ENCODE measurements around the gene UTS2B.
A peak's percentile ranks its signal among the peaks of the same experiment; 100 is the strongest.

The UTS2B gene, protein sequence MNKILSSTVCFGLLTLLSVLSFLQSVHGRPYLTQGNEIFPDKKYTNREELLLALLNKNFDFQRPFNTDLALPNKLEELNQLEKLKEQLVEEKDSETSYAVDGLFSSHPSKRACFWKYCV

DNA sequence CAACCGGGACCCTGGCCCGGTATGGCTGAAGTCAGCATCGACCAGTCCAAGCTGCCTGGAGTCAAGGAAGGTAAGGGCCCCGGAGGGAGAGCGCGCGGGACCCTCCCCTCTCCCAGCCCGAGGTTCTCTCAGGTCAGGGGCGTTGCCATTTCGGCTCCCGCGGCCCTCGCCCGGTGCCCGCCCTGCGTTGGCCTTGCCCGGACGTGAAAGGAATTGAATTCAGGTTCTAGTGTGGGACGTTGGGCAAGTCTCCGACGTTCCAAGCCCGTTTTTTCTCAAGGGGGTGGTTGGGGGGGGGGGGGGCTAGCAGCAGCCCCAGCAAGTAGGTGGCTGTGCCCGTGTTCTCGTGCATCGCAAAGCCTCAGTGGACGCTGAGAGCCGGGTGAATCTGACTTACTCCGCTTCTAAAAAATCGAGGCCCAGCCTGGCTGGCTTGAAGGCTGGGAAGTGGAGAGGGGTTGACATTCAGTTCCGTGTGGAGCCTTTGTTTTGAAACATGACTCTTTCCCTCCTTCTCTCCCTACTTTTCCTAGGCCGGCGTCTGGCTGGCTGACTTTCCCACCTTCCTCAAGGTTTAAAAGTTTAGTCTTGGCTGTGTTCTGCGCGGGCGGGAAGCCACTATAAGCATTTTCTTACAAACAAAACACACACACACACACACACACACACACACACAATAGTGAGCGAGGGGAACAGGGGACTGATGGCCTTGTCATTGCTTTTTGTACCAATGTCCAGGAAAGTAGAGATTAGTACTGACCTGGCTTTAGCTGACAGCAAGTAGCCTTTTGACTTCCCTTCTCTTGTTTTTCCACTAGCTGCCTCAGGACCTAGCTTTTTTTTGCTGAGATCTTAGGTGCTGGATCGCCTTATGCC is at the start of gene UTS2B:
Gene UTS2B, minus strand, starts transcription at position 873 of the 876 bp plus-strand sequence. CDS start 48,337 bp downstream, outside the sequence.
- DNase-seq: peak; percentile 16

DNA sequence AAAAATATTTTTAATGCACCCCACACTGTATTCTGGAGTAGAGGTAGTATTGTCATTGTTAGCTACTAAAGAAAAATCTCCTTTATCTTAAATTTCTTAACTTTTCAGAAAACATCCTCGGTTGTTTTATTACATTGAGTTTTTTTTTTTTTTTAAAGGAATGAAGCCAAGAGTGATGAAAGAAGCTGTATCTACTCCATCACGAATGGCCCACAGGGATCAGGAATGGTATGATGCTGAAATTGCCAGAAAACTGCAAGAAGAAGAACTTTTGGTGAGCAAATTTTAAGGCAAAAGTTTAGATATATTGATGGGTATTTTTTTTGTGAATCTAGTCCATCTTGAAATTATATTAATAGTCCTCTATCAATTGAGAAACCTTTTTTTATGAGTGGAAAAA is 49.7 kb upstream of the UTS2B start:
- DNase-seq: no peak

DNA sequence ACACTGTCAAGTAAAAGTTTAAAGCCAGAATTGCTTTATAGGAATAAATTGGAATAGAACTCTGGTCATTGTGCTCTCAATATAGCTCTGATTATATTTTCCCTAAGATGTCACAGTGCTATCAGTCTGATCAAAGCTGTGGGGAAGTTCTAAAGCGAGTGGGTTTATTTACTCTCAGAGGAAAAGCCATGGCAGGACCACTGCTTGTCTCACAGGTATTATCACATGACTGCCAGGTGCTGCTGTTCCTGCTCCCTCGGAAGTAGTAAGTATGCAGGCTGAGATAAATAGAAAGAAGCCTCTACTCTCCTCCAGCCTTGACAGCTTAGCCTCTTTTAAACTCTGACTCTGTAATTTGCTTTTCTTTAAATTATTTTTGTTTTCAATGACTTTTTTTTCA is 49.1 kb upstream of the UTS2B start:
- no peak for DNase-seq

DNA sequence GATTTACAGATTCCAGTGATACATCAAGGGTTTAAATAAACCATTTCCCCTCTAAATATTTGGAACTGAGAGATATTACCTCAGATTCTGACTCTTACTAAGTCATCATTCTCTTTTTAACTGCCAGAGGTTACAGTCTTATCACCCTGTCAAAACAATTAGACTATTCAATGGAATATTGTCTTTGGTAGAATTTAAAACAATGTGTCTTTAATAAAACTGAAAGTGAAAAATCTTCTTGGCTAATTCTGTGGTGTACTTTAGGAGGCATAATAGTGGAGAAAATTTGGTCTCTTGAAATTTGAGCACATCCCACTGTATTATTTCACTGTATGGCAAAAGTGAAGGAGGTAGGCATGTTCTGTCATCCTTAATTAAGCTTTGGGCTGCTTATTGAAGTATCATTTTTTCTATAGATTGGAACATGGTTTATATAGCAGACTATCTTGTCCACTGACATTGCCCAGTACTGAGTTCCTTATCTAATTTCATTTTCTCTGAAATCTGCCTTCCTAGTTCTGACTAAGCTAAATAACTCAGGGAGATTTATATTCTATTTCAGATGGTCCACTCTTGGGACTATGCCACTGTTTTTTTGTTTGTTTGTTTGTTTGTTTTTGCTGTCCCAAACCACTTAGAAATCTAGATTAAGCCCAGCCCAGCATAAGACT is 48.0 kb upstream of the UTS2B start:
- DNase-seq: no peak

DNA sequence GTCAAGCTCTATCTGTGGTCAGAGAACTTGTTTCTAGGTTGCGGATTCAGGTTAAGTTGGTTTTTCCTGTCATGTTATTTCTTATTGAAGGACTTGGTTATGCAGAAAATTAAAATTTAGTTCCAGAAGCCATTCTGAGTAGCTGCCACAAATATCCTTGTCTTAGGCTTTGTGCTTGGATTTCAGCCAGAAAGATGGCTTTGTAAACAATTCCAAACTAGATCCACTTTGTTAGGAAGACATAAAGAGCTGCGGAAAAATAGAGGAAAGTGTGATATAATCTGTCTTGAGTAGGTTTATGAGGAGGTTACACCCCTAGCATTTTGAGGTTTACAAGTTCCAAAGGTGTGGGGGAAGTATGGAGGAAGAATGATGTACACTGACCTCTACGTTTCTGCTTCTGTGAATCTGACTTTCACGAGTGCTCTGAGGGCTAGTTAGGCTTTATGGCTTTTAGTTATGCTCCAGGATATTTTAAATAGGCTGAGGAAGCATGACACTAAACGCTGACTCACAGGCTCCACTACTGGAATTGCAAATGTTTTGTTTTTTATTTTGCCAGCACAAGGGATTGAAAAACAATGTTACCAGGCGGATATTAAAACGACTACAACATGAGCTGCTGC is 46.3 kb upstream of the UTS2B start:
- DNase-seq: no peak

DNA sequence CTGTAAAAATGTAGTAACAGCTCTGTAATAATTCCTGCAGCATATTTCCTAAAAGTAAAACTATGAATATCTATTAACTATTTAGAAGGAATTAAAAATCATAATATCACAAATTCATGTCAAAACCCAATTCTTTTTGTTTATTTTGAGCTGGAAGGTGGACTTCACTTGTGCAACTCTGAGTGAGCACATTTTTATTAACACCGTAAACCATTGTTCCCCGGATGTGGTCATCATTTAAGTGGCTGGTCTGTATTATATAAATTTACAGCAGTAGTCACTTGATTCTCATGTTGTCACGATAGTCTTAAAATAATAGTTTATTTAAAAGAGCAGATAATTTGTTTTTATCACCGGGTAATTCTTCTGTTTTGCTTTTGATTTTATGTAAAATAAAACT is 43.0 kb upstream of the UTS2B start:
- no peak for DNase-seq

DNA sequence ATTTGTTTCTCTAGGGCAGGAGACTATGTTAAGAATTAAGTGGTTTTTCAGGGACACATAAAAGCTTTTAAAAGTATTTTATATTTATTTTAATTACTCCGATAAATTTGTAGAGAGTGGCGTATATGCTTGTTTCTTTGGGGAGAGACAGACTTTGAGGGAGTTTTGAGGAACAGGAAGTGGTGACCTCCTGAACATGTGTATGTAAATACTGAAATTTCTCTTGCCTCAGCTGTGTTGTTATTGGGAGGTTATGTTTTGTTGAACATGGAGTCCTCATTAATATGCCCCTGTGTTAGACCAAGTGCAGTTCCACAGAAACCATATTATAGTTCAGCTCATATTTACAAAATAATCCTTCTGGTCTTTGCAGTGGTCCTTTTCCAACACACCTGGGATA is 41.8 kb upstream of the UTS2B start:
- DNase-seq: no peak

DNA sequence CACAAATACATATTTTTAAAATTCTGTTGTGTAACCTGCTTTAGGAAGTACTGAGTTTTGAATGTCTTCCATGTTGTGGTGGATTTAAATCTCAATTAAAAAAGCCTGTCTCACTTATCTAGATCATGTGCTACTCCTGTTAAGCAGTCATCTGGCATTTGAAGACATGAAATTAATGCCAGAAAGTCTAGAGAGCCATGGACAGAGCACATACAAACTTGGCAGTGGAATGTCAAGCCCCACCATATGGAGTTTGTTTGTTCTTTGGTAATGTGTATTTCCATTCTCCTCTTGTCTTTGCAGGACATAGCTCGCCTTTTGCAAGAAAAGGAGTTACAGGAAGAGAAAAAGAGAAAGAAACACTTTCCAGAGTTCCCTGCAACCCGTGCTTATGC is 39.3 kb upstream of the UTS2B start:
- DNase-seq: no peak

DNA sequence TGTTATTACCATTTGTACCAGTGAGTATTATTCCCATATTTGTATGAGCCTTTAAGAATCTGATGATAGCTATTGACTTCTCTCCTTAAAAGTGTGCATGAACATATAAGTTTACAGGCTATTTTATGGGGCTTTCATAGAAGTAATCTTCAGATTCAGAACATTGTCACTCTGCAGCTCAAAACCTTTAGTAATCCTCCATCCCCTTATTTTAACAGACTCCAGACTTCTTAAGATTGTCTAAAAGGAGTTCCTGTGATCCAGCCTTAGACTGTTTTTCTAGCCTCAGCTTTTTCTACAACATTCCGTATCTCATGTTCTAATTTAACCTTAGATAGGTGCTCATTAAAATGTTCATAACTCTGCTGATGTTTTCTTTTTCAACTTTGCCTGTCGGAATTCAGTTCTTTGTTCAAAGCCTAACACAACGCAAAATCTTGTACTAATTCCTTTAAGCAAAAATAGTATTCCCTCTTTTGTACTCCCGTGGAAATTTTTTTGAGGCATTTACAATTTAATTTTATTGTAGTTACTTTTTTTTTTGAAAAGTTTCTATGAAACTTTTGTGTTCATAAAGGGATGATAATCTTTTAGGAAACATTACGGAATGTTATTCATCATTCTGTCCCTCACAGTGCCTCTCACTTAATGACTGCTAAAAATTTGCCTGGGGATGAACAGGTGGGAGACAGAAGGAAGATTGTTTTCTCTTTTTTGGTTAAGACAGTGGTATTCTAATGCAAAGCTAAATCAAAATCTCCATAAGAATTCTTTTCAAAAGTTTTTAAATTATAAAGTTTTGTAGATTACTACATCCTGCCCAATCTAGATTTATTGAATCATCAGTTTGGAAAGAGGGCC is 38.7 kb upstream of the UTS2B start:
- no peak for DNase-seq

DNA sequence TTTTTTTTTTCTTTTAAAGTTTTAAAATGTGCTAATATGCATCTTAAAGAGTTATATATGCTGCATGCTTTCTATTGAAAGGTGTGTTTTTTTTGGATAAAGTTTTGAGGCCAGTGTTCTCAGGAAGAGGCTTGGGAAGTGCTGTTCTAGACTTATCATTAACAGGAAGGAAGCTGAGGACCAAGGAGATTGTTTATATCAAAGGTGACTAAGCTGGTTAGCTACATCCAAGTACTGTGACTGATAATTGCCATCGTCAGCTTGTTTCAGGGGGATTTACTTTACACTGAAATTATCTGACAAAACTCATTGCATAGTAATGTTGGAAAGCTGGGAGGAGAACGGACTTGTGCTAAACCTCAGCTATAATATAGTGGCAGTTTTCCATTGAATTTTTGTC is 36.3 kb upstream of the UTS2B start:
- no peak for DNase-seq

DNA sequence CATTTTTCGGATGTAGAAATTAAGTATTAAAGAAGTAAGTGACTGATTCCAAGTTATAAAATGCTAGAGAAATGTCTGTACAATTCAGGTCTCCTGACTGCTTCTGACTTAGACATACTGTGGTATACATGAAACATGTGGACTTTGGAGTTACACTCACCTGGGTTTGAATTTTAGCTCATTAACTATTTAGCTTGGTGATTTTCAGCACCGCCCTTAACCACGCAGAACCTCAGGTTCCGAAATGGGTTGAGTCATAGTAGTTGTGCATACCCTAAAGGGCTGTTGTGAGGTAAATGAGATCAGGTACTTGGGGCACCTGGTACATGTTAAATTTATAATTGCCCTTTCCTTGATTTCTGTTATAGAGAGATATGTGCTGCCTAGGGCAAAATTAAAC is 32.9 kb upstream of the UTS2B start:
- DNase-seq: no peak

DNA sequence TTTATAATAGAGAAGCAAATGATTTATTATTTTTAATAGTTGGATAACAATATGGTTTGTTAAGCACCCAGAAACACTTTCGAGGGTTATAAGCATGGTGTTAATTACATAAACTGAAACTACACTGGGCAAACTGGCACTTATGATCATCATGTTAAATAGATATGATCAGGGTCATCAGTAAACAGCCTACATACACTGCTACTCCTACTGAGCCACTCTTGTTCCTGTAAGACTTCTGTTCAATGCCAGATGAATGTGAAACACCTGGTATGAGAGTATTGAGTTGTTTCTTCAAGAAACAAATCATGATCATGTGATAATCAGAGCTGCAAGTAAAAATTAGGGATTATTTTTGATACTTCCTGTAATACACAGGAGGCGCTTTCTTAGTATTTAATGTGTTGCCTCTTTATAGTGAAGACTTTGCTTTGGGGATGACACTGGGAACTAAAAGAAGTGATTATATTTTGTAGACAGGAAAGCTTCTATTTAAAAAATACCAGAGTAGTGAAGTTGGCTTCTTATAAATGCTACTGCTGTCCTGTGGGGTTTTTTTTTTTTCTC is 32.3 kb upstream of the UTS2B start:
- DNase-seq: no peak

DNA sequence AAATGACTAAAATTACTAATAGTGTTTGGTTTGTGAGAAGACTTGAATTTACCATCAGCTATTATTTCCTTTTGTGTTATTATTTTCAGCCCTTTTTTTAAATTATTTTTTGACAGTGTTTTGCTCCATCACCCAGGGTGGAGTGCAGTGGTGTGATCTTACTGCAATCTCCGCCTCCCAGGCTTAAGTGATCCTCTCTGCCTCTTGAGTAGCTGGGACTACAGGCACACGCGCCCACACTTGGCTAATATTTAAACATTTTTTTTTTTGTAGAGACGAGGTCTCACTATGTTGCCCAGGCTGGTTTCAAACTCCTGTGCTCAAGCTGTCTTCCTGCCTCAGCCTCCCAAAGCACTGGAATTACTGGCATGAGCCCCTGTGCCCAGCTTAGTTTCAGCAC is 31.7 kb upstream of the UTS2B start:
- no peak for DNase-seq

DNA sequence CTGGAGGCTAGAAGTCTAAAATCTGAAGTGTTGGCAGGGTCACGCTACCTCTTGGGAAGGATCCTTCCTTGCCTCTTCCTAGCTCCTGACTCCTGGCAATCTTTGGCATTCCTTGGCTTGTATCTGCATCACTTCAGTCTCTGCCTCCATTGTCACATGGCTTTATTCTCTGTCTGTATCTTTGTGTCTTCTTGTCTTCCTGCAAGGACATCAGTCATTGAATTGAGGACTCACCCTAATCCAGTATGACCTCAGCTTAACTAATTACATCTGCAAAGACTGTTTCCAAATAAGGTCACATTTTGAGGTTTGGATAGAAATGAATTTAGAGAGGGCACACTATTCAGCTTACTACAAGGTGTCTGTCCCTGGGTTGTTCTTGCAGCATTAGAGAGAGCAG is 31.1 kb upstream of the UTS2B start:
- DNase-seq: no peak

DNA sequence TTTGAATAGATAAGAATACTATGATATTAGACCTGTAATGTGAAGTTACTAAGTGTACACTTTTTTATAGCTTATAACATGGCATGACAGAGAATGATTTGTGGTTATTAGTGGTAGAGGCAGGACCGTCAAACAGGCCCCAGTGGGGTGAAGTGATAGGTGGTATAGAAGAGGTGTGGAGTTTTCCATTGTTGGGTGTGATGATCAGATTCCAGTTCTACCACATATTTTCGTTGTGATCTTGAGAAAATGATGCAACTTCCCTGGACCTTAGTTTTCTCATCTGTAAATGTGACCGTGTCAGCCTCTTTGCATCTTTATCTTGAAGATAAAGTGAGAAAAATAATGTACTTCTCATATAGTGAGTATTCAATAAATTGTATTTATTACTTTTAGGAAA is 30.3 kb upstream of the UTS2B start:
- no peak for DNase-seq

DNA sequence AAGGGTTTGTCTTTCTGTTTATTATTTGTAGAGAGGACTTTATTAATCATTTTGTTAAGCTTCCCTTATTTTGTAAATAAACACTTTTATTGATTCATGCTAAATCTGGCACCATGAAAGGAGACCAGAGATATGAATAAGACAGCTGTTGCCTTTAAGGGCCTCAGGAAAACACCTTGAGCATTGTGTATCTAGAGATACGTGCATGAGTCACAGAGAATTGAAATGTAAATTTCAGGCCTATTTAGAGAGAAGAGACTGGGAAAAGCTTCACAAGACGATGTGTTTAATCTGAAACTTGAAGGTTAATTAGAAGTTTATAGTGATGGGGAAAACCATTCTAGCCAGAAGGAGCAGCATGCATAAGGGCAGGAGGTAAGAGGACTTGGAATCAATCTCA is 28.6 kb upstream of the UTS2B start:
- DNase-seq: no peak

DNA sequence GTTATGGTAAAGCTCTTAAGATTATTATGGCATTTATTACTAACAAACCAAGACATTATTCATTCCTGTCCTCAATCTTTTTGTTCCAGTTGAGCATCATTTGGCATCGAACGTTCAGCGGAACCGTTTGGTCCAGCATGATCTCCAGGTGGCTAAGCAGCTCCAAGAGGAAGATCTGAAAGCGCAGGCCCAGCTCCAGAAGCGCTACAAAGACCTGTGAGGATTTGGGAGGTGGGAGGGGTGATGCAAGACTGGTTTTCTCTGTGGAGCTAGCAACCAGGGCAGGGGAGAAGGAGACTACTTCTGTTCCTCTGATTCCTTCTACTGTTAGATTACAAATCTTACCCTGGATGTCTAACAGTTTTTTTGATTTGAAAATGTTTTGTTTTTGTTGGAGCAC is 27.6 kb upstream of the UTS2B start:
- DNase-seq: no peak

DNA sequence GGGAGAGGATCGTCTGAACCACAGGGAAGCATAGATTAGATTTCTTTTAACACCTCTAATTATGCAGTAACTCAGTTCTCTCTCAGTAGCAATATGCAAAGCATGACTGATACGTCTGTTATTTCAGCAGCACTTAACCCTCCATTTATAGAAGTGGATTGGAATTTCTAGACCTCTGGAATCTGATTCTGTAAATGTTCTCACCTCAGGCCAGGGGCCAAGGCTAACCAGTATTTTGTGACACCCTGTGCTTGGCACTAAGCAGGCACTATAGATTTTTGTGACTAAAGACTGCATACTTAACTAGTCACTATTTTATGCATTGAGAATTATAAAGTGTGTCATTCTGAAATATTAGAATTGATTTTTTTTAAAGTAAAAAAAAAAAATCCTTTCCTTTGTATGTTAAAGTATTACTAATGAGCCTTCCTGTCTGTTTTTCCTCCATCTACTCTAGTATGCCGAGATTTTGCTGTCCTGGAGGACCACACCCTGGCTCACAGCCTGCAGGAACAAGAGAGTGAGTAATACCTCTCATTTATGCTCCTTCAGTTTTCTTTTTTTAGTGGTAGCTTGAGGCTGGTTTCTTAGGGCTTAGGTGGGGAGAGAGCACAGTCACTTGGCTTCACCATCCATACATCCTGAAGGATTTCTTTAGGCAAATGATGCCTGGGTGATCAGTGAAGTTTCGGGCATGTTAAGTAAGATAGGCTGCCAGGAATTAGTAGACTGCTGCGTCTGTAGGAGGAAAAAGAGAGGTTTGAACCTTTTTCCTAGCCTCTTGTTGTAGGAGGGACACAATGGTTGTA is 26.5 kb upstream of the UTS2B start:
- DNase-seq: no peak

DNA sequence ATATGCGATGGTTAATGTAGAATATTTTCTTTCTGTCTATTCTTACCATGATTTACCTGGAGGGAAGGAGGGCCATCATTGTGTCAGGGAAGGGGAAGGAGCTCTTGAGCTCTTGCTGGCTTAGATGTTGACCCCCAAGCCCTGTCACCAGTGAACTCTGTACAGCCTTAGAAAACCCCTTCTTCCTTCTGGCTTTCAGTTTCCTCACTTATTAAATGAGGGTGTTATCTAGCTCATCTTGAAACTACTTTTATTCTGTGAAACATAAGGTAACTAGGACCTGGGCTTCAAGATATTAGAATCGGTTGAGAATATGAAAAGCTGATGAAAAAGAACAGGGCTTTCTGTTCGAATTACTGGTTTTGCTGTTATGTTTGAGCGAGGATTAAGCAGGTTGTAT is 25.1 kb upstream of the UTS2B start:
- no peak for DNase-seq

DNA sequence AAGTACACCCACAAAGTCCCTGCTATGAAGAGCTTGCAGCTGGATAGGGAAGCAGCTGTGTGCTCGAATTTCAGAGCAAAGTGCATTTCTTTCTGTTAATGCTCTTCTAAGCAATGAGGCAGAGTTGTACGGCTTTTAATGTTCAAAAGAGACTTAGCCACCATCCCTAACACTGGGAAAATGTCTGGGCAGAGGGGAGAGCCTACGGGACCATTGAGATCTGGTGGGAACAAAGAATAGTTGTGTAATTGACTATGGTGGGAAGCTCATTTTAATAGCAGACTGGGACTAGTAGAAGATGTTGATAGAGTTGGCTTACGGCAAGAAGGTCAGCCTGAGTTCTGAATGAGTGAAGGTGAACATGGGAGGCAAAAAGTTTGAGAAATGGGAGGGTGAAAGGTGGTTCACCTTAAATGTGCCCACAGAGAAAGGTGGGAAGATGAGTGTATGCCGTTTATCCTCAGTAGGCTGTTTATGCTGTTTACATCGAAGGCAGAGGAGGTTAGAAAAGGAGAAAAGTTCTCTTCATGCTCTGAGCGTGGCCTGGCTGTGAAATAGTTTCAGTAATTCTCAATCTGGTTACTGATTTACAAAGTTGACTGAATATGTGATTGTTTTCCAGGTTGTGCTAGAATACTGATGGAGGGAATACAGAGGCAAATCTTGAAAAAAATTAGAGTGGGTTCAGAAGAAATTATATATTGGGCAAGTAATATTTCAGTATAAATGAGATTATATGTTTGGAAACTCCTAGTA is 22.9 kb upstream of the UTS2B start:
- no peak for DNase-seq

DNA sequence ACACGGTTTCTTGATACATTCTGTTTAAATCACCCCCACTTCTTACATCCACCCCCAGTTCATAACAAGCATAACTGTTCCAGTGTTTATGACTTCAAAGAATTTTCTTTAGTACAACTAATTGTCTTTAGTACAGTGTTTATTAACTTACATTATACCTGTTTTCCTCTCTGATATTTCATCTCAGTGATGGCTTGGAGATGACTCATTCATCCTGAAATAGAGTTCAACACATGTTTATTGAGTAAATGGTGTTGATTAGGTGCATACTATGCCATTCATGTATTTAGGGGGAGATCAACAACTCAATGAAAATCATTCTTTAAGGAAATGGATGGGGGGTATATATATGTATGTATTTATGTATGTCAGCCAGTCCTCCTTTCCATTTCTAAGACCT is 21.7 kb upstream of the UTS2B start:
- DNase-seq: no peak

Data from stimulated activated CD4-positive, alpha-beta T cell treated with anti-CD3 and anti-CD28 coated beads, Interleukin-15, amount 100 ng/mL, for 24 hours (primary cell).